ENCODE measurements around the gene FEZF1. TPM values are rescaled to one million over a fixed set of nuclear protein-coding genes. Genes with fewer than 3 reads are reported as not detected.

Gene FEZF1
- polyA plus RNA-seq, 1 donor from 2014 or later, result 1.1 TPM

- Histone ChIP-seq H4K20me1 (ENCODE audit: insufficient read depth) (no peaks in the 10 kb centered on the region), H3K4me2 (ENCODE audit: low read length) (no peak overlapping the region), H3K9me2 (ENCODE audit: insufficient read depth, low read length) (no peaks in the 10 kb centered on the region), H3K27me3 (ENCODE audit: insufficient read depth, low read depth, low read length) (no peaks in the 10 kb centered on the region), H3K9ac (ENCODE audit: low read length) (no peak overlapping the region), H3K79me2 (replicated peaks; ENCODE audit: insufficient read depth, low read length) (no peaks in the 10 kb centered on the region), H3K9me3 (ENCODE audit: low read length) (no peaks in the 10 kb centered on the region), H3F3A (ENCODE audit: insufficient read depth, low read length, poor library complexity, severe bottlenecking) (no peaks in the 10 kb centered on the region), H2AFZ (ENCODE audit: low read depth, low read length) (no peak overlapping the region), H3K27ac (ENCODE audit: low read length) (no peak overlapping the region), H3K4me3 (ENCODE audit: low read length) (no peak overlapping the region), H3K36me3 (ENCODE audit: insufficient read depth, low read length) (no peaks in the 10 kb centered on the region)
- TF ChIP-seq EP300 (conservative IDR thresholded peaks at IDR 0.05; ENCODE audit: poor library complexity, severe bottlenecking) (no peak), RAD21 (conservative IDR thresholded peaks at IDR 0.05) (no peak), EZH2 (IDR thresholded peaks at IDR 0.05; ENCODE audit: borderline replicate concordance, insufficient read depth, low read length, poor library complexity, severe bottlenecking) (no peak), CTCF (IDR thresholded peaks at IDR 0.05; ENCODE audit: poor library complexity, severe bottlenecking) (no peak), POLR2AphosphoS5 (IDR thresholded peaks at IDR 0.05) (no peak), REST (IDR thresholded peaks at IDR 0.05; ENCODE audit: borderline replicate concordance) (no peak), SMC3 (conservative IDR thresholded peaks at IDR 0.05; ENCODE audit: poor library complexity) (no peak), TAF1 (IDR thresholded peaks at IDR 0.05; ENCODE audit: low read depth) (no peak), MXI1 (conservative IDR thresholded peaks at IDR 0.05; ENCODE audit: poor library complexity, severe bottlenecking) (no peak)
Observed at GRCh38 chr7:122350701-122351100, 46.2 kb upstream of the FEZF1 start.

GRCh38 chr7:122344303-122344620 lies 39.7 kb upstream of the FEZF1 start:
- H3K4me3 ChIP-seq (ENCODE audit: low read length), result no peak overlapping the region
- no peaks in the 10 kb centered on the region for H3K27me3 ChIP-seq (ENCODE audit: insufficient read depth, low read depth, low read length)
- no peaks in the 10 kb centered on the region for H3K9me3 ChIP-seq (ENCODE audit: low read length)
- no peak overlapping the region for H2AFZ ChIP-seq (ENCODE audit: low read depth, low read length)
- H3K27ac ChIP-seq (ENCODE audit: low read length), result no peak overlapping the region
- no peaks in the 10 kb centered on the region for H4K20me1 ChIP-seq (ENCODE audit: insufficient read depth)
- H3K36me3 ChIP-seq (ENCODE audit: insufficient read depth, low read length), result no peaks in the 10 kb centered on the region
- no peaks in the 10 kb centered on the region for H3F3A ChIP-seq (ENCODE audit: insufficient read depth, low read length, poor library complexity, severe bottlenecking)
- H3K9ac ChIP-seq (ENCODE audit: low read length), result no peak overlapping the region
- H3K4me2 ChIP-seq (ENCODE audit: low read length), result no peak overlapping the region
- TF ChIP-seq TAF1 (IDR thresholded peaks at IDR 0.05; ENCODE audit: low read depth), result no peak
- no peak for TF ChIP-seq SMC3 (conservative IDR thresholded peaks at IDR 0.05; ENCODE audit: poor library complexity)
- no peak for TF ChIP-seq POLR2AphosphoS5 (IDR thresholded peaks at IDR 0.05)
- TF ChIP-seq RAD21 (conservative IDR thresholded peaks at IDR 0.05), result no peak
- TF ChIP-seq MXI1 (conservative IDR thresholded peaks at IDR 0.05; ENCODE audit: poor library complexity, severe bottlenecking), result no peak
- TF ChIP-seq EZH2 (IDR thresholded peaks at IDR 0.05; ENCODE audit: borderline replicate concordance, insufficient read depth, low read length, poor library complexity, severe bottlenecking), result no peak
- TF ChIP-seq REST (IDR thresholded peaks at IDR 0.05; ENCODE audit: borderline replicate concordance), result no peak
- no peak for TF ChIP-seq CTCF (IDR thresholded peaks at IDR 0.05; ENCODE audit: poor library complexity, severe bottlenecking)
- no peak for TF ChIP-seq EP300 (conservative IDR thresholded peaks at IDR 0.05; ENCODE audit: poor library complexity, severe bottlenecking)
- no peaks in the 10 kb centered on the region for H3K79me2 ChIP-seq (replicated peaks; ENCODE audit: insufficient read depth, low read length)
- no peaks in the 10 kb centered on the region for H3K9me2 ChIP-seq (ENCODE audit: insufficient read depth, low read length)
